SU-DHL-6 (cell line): Measurements from ENCODE around the gene RAB4B.
"Not testable (repeated sequence)": the region's sequence is repeated elsewhere in the genome, so short reads cannot be mapped to it uniquely, and the experiment has no call there.

ENCODE experiments used
- EZH2phosphoT487 ChIP-seq: fragments of 200-600 bp; sonication (generic), shearing (Covaris generic); conservative IDR thresholded peaks from 2 replicates; pipeline ENCODE4 v1.6.1; 2018; ENCODE audit warnings: mild to moderate bottlenecking, antibody characterized with exemption, low read length, moderate library complexity, mixed read lengths
- TF ChIP-seq, protein P1 (sequence below): fragments of 200-600 bp; sonication (generic); IDR thresholded peaks from one replicate; pipeline ENCODE4 v1.5.1; 2017; ENCODE audit warnings: antibody characterized with exemption, mild to moderate bottlenecking, low read length, moderate library complexity; ENCODE audit not compliant: insufficient read depth, poor library complexity, severe bottlenecking

DNA sequence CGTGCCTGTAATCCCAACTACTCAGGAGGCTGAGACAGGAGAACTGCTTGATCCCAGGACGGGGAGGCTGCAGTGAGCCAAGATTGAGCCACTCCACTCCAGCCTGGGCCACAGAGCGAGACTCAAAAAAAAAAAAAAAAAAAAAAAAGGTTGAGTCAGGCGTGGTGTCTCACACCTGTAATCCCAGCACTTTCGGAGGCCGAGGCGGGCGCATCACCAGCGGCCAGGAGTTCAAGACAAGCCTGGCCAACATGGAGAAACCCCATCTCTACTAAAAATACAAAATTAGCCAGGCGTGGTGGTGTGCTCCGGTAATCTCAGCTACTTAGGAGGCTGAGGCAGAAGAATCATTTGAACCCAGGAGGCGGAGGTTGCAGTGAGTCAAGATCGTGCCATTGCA is 11.7 kb upstream of the RAB4B start:
- TF ChIP-seq, protein P1, sequence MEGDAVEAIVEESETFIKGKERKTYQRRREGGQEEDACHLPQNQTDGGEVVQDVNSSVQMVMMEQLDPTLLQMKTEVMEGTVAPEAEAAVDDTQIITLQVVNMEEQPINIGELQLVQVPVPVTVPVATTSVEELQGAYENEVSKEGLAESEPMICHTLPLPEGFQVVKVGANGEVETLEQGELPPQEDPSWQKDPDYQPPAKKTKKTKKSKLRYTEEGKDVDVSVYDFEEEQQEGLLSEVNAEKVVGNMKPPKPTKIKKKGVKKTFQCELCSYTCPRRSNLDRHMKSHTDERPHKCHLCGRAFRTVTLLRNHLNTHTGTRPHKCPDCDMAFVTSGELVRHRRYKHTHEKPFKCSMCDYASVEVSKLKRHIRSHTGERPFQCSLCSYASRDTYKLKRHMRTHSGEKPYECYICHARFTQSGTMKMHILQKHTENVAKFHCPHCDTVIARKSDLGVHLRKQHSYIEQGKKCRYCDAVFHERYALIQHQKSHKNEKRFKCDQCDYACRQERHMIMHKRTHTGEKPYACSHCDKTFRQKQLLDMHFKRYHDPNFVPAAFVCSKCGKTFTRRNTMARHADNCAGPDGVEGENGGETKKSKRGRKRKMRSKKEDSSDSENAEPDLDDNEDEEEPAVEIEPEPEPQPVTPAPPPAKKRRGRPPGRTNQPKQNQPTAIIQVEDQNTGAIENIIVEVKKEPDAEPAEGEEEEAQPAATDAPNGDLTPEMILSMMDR, result not testable (repeated sequence)
- not testable (repeated sequence) for TF ChIP-seq EZH2phosphoT487
